ENCODE results near the gene MARCHF3.
A peak's percentile ranks its signal among the peaks of the same experiment; 100 is the strongest.

Gene MARCHF3

GRCh38 chr5:126883564-126884245 lies 146.7 kb downstream of the MARCHF3 start:
- H3K4me3 ChIP-seq (ENCODE audit: low read depth, low read length) = no peak overlapping the region

GRCh38 chr5:126881821-126882600 lies 148.3 kb downstream of the MARCHF3 start:
- no peak overlapping the region for H3K4me3 ChIP-seq (ENCODE audit: low read depth, low read length)

- H3K4me3 ChIP-seq (ENCODE audit: low read depth, low read length) = no peak overlapping the region
These were observed 151.7 kb downstream of the MARCHF3 start for GRCh38 chr5:126878634-126879033.

GRCh38 chr5:126878085-126878484 lies 152.3 kb downstream of the MARCHF3 start:
- no peak overlapping the region for H3K4me3 ChIP-seq (ENCODE audit: low read depth, low read length)

DNA sequence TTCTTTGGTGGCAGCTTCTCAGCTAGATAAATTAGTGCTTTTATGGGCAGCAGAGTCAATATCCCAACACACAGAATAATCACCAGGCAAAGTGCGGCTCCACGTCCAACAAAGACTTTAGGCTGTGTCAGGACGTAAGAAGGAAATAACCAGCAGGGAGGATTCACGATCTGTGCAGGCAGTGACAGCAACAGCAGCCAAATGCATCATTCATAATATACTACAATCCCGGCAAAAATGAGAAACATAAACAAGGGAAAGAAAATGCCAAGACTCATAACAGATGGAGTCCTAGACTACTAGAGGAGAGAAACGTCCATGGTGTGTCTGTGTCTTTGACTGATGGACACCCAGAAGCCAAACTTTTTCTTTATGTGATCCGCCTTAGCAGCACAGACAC lies 152.8 kb downstream of the MARCHF3 start:
- no peak overlapping the region for H3K4me3 ChIP-seq (ENCODE audit: low read depth, low read length)

DNA sequence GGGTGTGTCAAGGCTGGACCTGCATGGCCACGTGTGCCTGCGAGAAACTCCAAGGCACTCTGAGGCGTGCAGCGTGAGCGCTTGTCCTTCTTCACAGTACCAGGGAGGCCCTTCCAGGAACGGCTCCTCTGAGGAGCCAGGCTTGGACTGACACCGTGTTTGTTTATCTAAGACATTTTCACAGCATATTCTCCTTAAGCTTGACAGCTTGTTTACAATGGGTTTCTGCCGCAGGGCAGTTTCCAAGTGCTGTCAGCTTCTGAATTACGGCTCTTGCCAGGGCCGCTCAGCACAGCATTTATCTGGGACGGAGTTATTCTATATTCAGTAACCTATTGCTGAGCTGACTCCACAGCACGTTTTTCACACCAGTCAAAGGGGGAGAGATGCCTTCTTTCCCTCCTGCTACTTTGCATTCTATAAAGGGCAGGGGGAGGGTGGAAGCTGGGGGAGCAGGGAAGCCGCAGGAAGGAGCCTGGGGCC lies 155.0 kb downstream of the MARCHF3 start:
- no peak overlapping the region for H3K4me3 ChIP-seq (ENCODE audit: low read depth, low read length)

- no peak overlapping the region for H3K4me3 ChIP-seq (ENCODE audit: low read depth, low read length)
These were observed 157.6 kb downstream of the MARCHF3 start for GRCh38 chr5:126872561-126873354.

DNA sequence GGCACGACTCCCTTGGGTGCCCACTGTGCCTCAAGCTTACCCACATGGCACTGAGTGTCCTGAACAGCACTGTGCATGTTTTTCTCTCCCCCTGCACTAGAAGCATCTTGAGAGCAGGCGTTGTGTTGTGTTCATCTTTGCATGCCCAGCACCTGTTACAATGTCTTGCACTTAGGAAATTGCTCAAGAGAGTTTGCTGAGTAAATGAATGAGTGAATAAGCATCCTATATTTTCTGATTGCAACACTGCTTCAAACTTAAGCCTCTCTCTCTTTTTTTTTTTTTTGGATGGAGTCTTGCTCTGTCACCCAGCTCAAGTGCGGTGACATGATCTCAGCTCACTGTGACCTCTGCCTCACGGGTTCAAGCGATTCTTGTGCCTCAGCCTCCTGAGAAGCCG lies 158.9 kb downstream of the MARCHF3 start:
- H3K4me3 ChIP-seq (ENCODE audit: low read depth, low read length) = no peak overlapping the region

GRCh38 chr5:126869005-126869451 lies 161.3 kb downstream of the MARCHF3 start:
- peak overlapping the region; percentile 35 for H3K4me3 ChIP-seq (ENCODE audit: low read depth, low read length)

DNA sequence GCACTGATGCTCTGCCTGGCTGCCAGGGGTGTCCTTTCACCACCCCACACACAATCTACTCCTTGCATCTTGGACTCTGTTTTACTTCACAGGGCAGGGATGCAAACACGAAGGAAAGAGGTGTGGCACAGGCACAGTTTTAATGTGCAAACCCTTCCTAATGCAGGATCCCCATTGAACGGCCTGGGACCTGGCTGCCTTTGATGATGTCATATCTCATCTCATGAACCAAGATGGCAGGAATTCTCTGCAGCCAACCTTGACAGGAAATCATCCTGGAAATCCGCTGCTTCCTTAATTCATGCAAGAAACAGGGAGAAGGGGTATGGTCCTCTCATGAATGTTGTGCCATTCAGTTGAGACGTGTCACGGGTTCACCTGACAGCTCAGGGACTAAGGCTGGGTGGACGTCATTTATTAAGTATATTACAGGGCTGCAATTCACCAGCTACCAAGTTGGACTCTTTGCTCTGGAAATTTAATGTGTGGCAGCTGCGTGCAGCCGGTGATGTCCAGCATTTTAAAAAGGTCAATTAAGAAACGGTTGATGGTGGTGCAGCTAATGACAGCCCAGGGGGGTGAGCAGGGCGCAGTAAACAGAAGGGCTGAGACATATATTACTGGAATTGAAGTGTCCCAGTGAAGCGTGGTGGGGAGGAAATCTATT lies 161.9 kb downstream of the MARCHF3 start:
- no peak overlapping the region for H3K4me3 ChIP-seq (ENCODE audit: low read depth, low read length)

GRCh38 chr5:126866851-126867636 lies 163.3 kb downstream of the MARCHF3 start:
- H3K4me3 ChIP-seq (ENCODE audit: low read depth, low read length) = no peak overlapping the region

GRCh38 chr5:126865299-126865698 lies 165.1 kb downstream of the MARCHF3 start:
- no peak overlapping the region for H3K4me3 ChIP-seq (ENCODE audit: low read depth, low read length)

GRCh38 chr5:126864042-126864688 lies 166.2 kb downstream of the MARCHF3 start:
- no peak overlapping the region for H3K4me3 ChIP-seq (ENCODE audit: low read depth, low read length)

- H3K4me3 ChIP-seq (ENCODE audit: low read depth, low read length) = no peak overlapping the region
These were observed 167.0 kb downstream of the MARCHF3 start for GRCh38 chr5:126863402-126863801.

DNA sequence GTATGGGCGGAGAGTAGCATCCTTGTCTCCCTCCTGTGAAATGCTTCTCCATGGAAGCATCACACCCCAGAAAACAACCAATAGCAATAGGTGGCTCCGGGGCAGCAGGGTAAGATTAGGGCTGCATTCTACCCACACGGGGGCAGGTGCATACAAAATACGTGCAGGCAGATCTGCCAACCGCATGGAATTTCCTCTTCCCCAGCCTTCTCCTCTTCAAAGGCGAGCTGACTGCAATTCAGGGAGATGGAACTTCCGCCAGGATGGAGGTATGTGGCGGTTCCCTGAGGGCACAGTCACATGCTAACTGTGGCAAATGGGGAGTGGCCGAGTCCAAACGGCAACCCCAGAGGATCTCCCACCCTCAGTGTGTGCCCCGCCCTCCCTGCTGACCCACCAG lies 171.9 kb downstream of the MARCHF3 start:
- H3K4me3 ChIP-seq (ENCODE audit: low read depth, low read length) = no peak overlapping the region

GRCh38 chr5:126857472-126858410 lies 172.6 kb downstream of the MARCHF3 start:
- no peak overlapping the region for H3K4me3 ChIP-seq (ENCODE audit: low read depth, low read length)

GRCh38 chr5:126855266-126855665 lies 175.1 kb downstream of the MARCHF3 start:
- H3K4me3 ChIP-seq (ENCODE audit: low read depth, low read length) = no peak overlapping the region

DNA sequence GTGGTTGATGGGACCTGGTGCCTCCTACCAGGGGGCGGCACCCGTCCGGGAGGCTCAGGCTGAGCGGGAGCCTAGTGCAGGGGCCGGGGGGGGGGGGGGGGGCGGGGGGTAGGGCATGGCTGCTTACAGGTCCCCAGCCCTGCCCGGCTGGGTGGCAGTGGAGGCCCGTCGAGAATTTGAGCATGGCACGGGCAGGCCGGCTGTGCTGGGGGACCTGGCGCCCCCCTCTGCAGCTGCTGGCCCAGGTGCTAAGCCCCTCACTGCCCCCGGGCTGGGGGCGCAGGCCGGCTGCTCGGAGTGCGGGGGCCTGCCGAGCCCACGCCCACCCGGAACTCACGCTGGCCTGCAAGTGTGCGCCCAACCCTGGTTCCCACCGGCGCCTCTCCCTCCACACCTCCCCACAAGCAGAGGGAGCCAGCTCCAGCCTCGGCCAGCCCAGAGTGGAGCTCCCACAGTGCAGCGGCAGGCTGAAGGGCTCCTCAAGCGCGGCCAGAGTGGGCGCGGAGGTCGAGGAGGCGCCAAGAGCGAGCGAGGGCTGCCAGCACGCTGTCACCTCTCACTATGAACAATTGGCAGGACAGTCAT lies 175.7 kb downstream of the MARCHF3 start:
- no peak overlapping the region for H3K4me3 ChIP-seq (ENCODE audit: low read depth, low read length)

All from iPS-11a (cell line).